Central memory CD8-positive, alpha-beta T cell (primary cell): Measurements from ENCODE around the gene ALK.

ENCODE experiments used
- ATAC-seq: fragments of 150-1000 bp; cut with Tn5 transposase; replicated peaks from 2 replicates; pipeline ENCODE4 v1.10.0; 2022; ENCODE audit warnings: mild to moderate bottlenecking, moderate FRiP score, moderate number of reproducible peaks; ENCODE audit not compliant: poor library complexity, severe bottlenecking; ENCODE audit errors: extremely low read depth
- DNase-seq, 2 donors: peaks; one replicate each; pipeline ENCODE4 v3.0.0; 2021; ENCODE audit warnings: low spot score in 2 of 2
- H3K27ac Mint-ChIP-seq: one replicate; pipeline ENCODE4 v1.8.0; 2022; ENCODE audit warnings: low read depth, mild to moderate bottlenecking, moderate library complexity, mixed read lengths
- H3K27me3 Mint-ChIP-seq: one replicate; pipeline ENCODE4 v1.8.0; 2022; ENCODE audit warnings: mixed read lengths
- H3K36me3 Mint-ChIP-seq: one replicate; pipeline ENCODE4 v1.8.0; 2022; ENCODE audit warnings: mild to moderate bottlenecking, moderate library complexity, mixed read lengths; ENCODE audit not compliant: insufficient read depth
- H3K4me1 Mint-ChIP-seq: one replicate; pipeline ENCODE4 v1.8.0; 2022; ENCODE audit warnings: mixed read lengths
- H3K4me3 Mint-ChIP-seq: one replicate; pipeline ENCODE4 v1.8.0; 2022; ENCODE audit warnings: mild to moderate bottlenecking, moderate library complexity, mixed read lengths
- H3K9me3 Mint-ChIP-seq: one replicate; pipeline ENCODE4 v1.8.0; 2022; ENCODE audit warnings: mixed read lengths

The ALK gene

DNA sequence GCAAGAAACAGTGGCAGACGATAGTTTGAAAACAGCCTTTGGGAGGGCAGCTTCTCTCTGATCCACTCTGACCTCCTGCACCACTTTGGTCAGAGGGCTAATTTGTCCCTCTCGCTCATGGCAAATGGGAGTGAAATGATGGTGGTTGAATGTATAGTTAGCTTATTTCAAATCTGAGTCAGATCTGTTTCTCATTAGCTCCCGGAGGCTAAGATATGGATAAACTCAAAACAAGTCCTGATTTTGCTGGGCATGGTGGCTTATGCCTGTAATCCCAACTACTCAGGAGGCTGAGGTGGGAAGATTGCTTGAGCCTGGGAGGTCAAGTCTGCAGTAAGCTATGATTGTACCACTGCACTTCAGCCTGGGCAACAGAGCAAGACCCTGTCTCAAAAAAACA lies 145.0 kb downstream of the ALK start:
- Mint-ChIP-seq H3K4me3 (no peak overlapping the region), H3K9me3 (no peaks in the 10 kb centered on the region), H3K36me3 (peaks cover 2% of the 10 kb centered on the region), H3K4me1 (no peaks in the 10 kb centered on the region), H3K27me3 (peaks cover 62% of the 10 kb centered on the region), H3K27ac (no peak overlapping the region)
- DNase-seq (no peak), ATAC-seq (no peak)

DNA sequence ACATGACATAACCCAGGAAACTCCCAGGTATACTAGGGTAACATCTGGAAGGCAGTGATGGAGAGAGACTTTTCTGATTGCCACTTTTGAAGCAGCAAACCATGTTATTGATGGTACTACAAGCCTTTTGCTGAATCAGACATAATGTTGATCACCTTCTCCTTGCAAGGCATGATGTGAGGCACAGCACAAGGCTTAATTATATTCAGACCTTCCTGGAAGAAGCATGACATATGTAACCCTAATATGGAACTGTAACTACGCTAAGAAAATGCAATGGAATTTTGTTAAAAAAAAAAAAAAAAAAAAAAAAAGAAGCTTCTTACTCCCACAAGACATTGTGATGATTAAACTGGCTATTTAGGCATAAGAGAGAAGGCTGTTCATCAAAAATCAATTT lies 145.4 kb downstream of the ALK start:
- ATAC-seq (no peak), DNase-seq (no peak)
- H3K27ac Mint-ChIP-seq = no peak overlapping the region
- no peak overlapping the region for H3K4me3 Mint-ChIP-seq
- no peaks in the 10 kb centered on the region for H3K9me3 Mint-ChIP-seq
- peaks cover 2% of the 10 kb centered on the region for H3K36me3 Mint-ChIP-seq
- H3K4me1 Mint-ChIP-seq = no peaks in the 10 kb centered on the region
- peaks cover 67% of the 10 kb centered on the region for H3K27me3 Mint-ChIP-seq

DNA sequence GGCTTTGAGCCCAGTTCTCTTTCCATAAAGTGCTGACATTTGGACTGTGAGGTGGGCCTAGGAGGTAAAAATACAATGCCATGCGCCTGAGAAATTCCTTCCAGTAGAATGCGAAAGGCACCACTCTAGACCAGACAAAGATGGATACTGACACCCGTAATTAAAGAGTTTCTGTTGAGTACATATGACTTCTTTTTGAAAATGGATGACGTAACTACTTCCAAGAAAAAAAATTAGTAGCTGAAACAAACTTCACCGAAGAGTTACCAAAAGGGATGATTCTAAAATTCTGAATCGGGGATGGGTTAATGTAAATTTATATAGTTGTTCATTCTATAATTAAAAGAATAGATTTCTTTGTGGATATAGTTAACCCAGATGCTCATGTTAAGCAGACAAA lies 146.8 kb downstream of the ALK start:
- no peaks in the 10 kb centered on the region for H3K4me1 Mint-ChIP-seq
- peaks cover 2% of the 10 kb centered on the region for H3K36me3 Mint-ChIP-seq
- H3K9me3 Mint-ChIP-seq = no peaks in the 10 kb centered on the region
- no peak for DNase-seq
- peaks cover 72% of the 10 kb centered on the region for H3K27me3 Mint-ChIP-seq
- H3K27ac Mint-ChIP-seq = no peak overlapping the region
- no peak overlapping the region for H3K4me3 Mint-ChIP-seq
- no peak for ATAC-seq

DNA sequence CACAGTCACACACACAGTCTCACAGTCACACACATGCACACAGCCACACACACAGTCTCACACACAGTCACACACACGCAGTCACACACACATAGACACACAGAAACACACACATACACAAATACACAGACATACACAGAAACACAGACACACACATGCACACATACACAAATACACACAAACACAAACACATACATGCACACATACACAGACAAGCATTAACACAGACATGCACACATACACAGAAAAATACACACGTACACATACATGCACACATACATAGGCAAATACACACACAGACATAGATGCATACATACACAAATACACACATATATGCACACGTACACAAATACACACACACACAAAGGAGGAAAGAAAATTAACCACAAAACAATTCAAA lies 150.5 kb downstream of the ALK start:
- H3K27me3 Mint-ChIP-seq = peaks cover 54% of the 10 kb centered on the region
- no peak overlapping the region for H3K27ac Mint-ChIP-seq
- DNase-seq (no peak), ATAC-seq (no peak)
- no peaks in the 10 kb centered on the region for H3K4me1 Mint-ChIP-seq
- H3K9me3 Mint-ChIP-seq = no peaks in the 10 kb centered on the region
- H3K36me3 Mint-ChIP-seq = no peaks in the 10 kb centered on the region
- H3K4me3 Mint-ChIP-seq = no peak overlapping the region

DNA sequence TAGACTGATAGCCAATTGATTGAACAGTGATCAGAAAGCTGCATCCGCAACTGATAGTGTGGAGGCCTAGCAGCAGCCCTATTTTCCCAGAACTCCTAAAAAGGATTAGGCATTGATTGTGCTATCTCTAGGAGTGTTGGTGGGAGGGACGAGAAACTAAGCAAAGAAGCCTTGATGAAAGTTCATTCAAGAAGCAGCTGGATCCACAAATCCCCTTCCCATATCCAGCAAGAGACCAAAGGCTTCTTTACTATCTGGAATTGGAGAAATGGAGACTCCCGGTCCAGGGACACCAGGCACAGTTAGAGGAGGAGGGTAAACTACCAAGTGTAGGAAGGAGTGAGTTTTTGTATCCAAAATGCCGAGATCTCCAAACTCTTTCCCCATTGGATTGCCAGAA lies 151.5 kb downstream of the ALK start:
- H3K4me1 Mint-ChIP-seq = no peaks in the 10 kb centered on the region
- H3K27me3 Mint-ChIP-seq = peaks cover 48% of the 10 kb centered on the region
- no peaks in the 10 kb centered on the region for H3K36me3 Mint-ChIP-seq
- H3K27ac Mint-ChIP-seq = no peak overlapping the region
- no peak overlapping the region for H3K4me3 Mint-ChIP-seq
- DNase-seq = no peak
- ATAC-seq = no peak
- no peaks in the 10 kb centered on the region for H3K9me3 Mint-ChIP-seq

DNA sequence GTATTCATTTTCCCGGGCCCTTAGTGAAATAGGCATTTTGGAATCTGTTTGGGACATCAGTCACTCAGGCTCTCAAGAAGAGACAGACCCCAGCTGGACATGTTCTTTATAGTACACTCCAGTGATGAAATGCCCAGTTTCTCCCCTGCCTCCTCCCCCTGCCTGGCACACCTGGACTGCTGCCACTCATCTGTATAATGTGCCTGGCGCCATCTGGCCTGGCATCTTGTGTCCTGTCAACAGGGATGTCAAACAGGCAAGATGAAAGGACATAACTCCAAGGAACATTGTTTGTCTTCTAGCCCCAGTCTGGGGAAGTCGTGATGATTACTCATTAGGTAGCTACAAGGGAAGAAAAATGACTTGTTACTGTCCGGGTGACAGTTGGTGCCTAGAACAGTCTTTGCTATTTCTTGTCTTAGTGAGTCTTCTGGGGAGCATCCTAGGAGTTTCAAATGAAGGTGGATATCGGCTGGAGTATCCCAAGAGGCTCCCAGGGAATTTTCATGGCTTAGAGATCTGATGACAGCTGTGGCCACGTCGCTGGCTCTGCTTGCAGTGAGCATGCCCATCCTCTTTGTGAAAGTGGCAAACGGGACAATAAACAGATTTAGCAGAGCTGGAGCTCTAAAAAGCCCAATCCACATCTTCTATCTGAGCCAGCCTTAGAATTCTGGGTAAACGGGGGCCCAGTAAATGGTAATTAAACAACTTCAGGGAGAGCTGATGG lies 153.6 kb downstream of the ALK start:
- Mint-ChIP-seq H3K27me3 (peaks cover 33% of the 10 kb centered on the region), H3K9me3 (no peaks in the 10 kb centered on the region), H3K27ac (no peak overlapping the region), H3K4me1 (no peaks in the 10 kb centered on the region), H3K36me3 (no peaks in the 10 kb centered on the region), H3K4me3 (no peak overlapping the region)
- ATAC-seq = no peak
- no peak for DNase-seq

DNA sequence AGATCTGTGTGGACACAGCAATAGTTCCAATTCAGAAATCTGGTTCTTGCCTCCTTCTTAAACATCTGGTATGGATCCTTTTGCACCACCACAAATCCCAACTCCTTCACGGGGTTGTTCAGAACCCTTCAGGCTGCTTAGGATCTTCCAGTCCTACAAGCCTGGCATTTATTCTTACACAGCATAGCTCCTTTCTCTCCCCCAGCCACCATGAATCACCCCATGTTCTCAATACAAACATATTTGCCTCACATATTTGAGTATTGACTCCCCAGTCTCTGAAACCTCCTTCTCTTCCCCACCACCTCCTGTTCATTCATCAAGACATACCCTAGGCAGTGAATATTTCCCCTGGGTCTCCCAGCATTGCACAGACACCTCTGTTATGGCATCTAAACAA lies 155.2 kb downstream of the ALK start:
- Mint-ChIP-seq H3K4me3 (no peak overlapping the region), H3K27ac (no peak overlapping the region)

DNA sequence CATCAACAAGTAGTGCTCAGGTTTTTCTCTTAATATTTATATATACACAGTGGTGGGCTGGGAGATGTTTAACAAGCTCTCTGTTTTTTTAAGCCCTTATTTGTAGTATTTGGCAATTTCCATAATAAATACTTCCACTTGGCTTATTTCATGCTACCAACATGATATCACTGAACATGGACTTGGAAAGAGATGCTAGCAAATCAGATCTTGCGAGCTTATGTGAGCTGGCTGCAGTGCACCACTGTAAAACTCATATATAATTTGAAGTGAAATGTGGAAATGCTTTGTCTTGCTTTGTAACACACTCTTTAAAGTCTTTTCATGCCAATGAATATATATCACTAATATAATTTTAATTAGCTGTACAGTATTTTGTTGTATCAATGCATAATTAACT lies 155.7 kb downstream of the ALK start:
- ATAC-seq (no peak), DNase-seq (no peak)
- Mint-ChIP-seq H3K27ac (no peak overlapping the region), H3K27me3 (peaks cover 13% of the 10 kb centered on the region), H3K4me1 (no peaks in the 10 kb centered on the region), H3K36me3 (no peaks in the 10 kb centered on the region), H3K4me3 (no peak overlapping the region), H3K9me3 (no peaks in the 10 kb centered on the region)

More for the DNA sequence above, 155.2 kb downstream of the ALK start:
- DNase-seq (no peak), ATAC-seq (no peak)
- peaks cover 18% of the 10 kb centered on the region for H3K27me3 Mint-ChIP-seq
- H3K4me1 Mint-ChIP-seq = no peaks in the 10 kb centered on the region
- H3K36me3 Mint-ChIP-seq = no peaks in the 10 kb centered on the region
- H3K9me3 Mint-ChIP-seq = no peaks in the 10 kb centered on the region

DNA sequence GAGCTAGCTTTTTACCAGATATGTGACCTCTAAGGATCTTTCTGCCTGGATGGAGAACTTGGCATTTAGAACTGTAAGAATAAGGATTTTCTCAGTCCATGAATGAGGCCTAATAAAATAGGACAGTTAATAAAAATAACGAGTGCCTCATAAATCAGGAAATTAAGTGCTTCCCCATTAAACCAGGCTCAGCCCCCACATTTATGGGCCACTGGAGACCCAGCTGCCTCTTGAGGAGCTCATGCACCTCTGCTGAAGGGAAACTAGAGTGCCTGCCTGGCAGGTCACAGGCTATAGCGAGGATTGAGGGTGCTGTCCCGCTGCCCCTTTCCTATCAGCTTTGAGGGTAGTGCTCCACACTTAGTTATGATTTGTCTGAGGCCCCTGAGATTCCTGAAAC lies 158.0 kb downstream of the ALK start:
- Mint-ChIP-seq H3K27ac (no peak overlapping the region), H3K4me3 (no peak overlapping the region)
- ATAC-seq = no peak

DNA sequence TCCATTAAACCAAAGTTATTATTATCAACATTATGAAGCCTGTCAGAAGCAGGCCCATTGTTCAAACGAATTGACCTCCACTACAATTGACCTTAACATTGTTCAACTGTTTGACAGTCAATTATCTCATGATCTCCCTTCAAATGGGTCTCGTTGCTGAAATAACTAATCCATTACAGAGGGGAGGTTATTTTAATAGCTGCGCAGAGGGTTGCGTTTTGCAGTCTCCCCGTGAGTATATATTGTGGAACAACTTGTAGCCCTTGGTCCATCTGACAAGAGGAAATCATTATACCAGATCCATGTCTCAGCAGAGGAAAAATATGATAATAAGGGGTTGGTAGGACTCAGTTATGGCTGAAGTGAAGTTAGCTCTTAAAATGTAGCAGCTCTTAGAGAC lies 159.1 kb downstream of the ALK start:
- Mint-ChIP-seq H3K27ac (no peak overlapping the region), H3K27me3 (peaks cover 10% of the 10 kb centered on the region), H3K4me1 (no peaks in the 10 kb centered on the region), H3K9me3 (no peaks in the 10 kb centered on the region), H3K36me3 (no peaks in the 10 kb centered on the region), H3K4me3 (no peak overlapping the region)
- ATAC-seq = no peak
- no peak for DNase-seq

More for the DNA sequence above, 158.0 kb downstream of the ALK start:
- no peaks in the 10 kb centered on the region for H3K4me1 Mint-ChIP-seq
- H3K36me3 Mint-ChIP-seq = no peaks in the 10 kb centered on the region
- H3K27me3 Mint-ChIP-seq = peaks cover 10% of the 10 kb centered on the region
- no peaks in the 10 kb centered on the region for H3K9me3 Mint-ChIP-seq
- DNase-seq = no peak

DNA sequence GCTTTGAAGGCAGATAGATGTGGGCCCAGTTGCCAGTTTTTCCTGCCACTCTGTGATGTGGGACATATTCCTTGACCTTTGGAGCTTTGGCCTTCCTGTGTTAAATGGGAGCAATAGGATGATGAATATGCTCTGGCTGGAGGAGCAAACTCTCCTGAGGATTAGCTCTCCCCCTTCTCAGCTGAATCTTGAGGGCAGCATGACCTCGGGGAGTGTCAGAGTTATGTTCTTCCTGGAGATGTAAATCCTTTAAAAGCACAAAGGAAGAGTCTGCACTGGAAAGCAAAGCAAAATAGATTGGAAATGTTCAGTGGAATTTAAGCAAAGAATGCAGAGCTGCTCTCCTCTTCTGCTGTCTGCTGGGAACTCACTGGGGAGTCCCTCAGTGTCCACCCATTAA lies 160.1 kb downstream of the ALK start:
- DNase-seq (no peak), ATAC-seq (no peak)
- Mint-ChIP-seq H3K27ac (no peak overlapping the region), H3K4me1 (no peaks in the 10 kb centered on the region), H3K27me3 (peaks cover 4% of the 10 kb centered on the region), H3K4me3 (no peak overlapping the region), H3K9me3 (no peaks in the 10 kb centered on the region), H3K36me3 (no peaks in the 10 kb centered on the region)

DNA sequence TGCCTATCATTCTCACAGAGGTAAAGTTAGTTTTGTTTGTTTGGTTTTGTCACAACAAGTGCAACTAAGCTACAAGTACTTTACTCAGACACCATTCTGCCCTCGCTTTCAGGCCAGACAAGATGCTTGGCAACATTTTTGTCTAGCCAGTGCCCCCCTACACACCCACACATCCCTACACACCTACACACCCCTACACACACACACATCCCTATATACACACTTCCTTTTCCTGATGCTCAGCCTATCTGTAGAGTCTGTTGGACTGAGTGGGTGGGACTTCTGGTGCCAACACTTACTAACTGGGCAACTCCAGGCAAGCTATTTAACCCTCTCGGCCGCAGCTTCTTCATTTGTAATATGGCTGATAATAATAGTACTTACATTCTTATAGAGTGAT lies 161.4 kb downstream of the ALK start:
- Mint-ChIP-seq H3K36me3 (peaks cover 5% of the 10 kb centered on the region), H3K4me3 (no peak overlapping the region), H3K4me1 (no peaks in the 10 kb centered on the region), H3K9me3 (no peaks in the 10 kb centered on the region), H3K27ac (no peak overlapping the region), H3K27me3 (no peaks in the 10 kb centered on the region)
- ATAC-seq = no peak
- no peak for DNase-seq

DNA sequence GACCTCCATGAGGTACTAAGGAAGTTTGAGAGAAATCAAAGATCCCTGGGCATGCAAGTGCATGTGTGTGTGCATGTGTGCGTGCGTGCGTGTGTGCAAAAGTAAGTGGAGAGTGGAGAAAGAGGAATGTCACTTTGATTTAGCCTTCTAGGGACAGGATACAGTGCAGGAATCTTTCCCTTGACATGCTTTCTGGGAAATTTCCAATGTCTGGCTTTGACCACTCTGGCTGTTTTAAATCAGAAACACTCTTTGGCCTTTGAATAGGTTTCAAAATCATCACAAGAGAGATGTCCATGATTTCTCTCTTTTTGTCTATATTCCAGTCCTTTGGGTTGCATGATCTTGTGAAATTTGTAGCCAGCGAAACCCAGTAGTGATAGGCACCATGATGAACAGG lies 162.0 kb downstream of the ALK start:
- no peaks in the 10 kb centered on the region for H3K4me1 Mint-ChIP-seq
- no peak overlapping the region for H3K4me3 Mint-ChIP-seq
- H3K36me3 Mint-ChIP-seq = peaks cover 5% of the 10 kb centered on the region
- no peak for ATAC-seq
- no peak overlapping the region for H3K27ac Mint-ChIP-seq
- no peaks in the 10 kb centered on the region for H3K9me3 Mint-ChIP-seq
- no peak for DNase-seq
- no peaks in the 10 kb centered on the region for H3K27me3 Mint-ChIP-seq
